ENCODE results near the gene CLK3. TPM values are rescaled to one million over a fixed set of nuclear protein-coding genes. Genes with fewer than 3 reads are reported as not detected.

CLK3 gene
- total and polyA plus RNA-seq, 2 of the 13 experiments (the other 11 are each of a cell fraction or from before 2014, with no cell fraction given) = 41.5 to 82.0 TPM

GRCh38 chr15:74615508-74616365 is at the start of gene CLK3 (continued):
- TF ChIP-seq FOXK2 (IDR thresholded peaks at IDR 0.05) = no peak
- TF ChIP-seq ZNF672 (CRISPR knock-in tag; IDR thresholded peaks at IDR 0.05) = no peak
- TF ChIP-seq TEAD3 (CRISPR knock-in tag; optimal IDR thresholded peaks at IDR 0.05; ENCODE audit: borderline replicate concordance) = peak; percentile 19
- TF ChIP-seq ZNF563 (CRISPR knock-in tag; IDR thresholded peaks at IDR 0.05) = peak; percentile 94
- no peak for TF ChIP-seq DDIT3 (CRISPR knock-in tag; IDR thresholded peaks at IDR 0.05)
- peak; percentile 25; the same call in 1 of the 2 replicates for TF ChIP-seq ZFP36L1 (CRISPR knock-in tag; IDR thresholded peaks at IDR 0.05)
- 0 out of 2 replicates have a peak, but pooled peaks have one; percentile 28 for TF ChIP-seq ZNF432 (CRISPR knock-in tag; IDR thresholded peaks at IDR 0.05; ENCODE audit: borderline replicate concordance)
- no peak for TF ChIP-seq SMARCE1 (IDR thresholded peaks at IDR 0.05; ENCODE audit: borderline replicate concordance)
- no peak; the same call in 1 of the 2 replicates for TF ChIP-seq SNAPC2 (CRISPR knock-in tag; IDR thresholded peaks at IDR 0.05)
- peak; percentile 93 for TF ChIP-seq RBFOX2 (IDR thresholded peaks at IDR 0.05; ENCODE audit: low read depth, low read length)
- no peak for TF ChIP-seq CENPBD1 (CRISPR knock-in tag; IDR thresholded peaks at IDR 0.05; ENCODE audit: borderline replicate concordance, low read depth)
- TF ChIP-seq REXO4 (CRISPR knock-in tag; IDR thresholded peaks at IDR 0.05; ENCODE audit: borderline replicate concordance) = no peak
- no peak for TF ChIP-seq ZNF496 (CRISPR knock-in tag; IDR thresholded peaks at IDR 0.05; ENCODE audit: insufficient replicate concordance)
- TF ChIP-seq ZNF430 (CRISPR knock-in tag; IDR thresholded peaks at IDR 0.05) = peak; percentile 80; the same call in 1 of the 2 replicates
